IMR-90 (cell line): ENCODE measurements around the gene SIPA1L3. TPM values are rescaled to one million over a fixed set of nuclear protein-coding genes. Genes with fewer than 3 reads are reported as not detected.

Experiments
- ATAC-seq: fragments of 200-7000 bp; cut with Tn5 transposase; 2 replicates; pipeline ENCODE4 v1.9.1; 2020; ENCODE audit warnings: low read depth, mild to moderate bottlenecking, moderate library complexity
- BruUV-seq: library from RNA; stranded (reverse); fragments of 400-500 nt; replicated peaks from 2 replicates; lab custom pipeline; 2021; lab: Mats Ljungman, UMichigan
- CTCF ChIA-PET: fragments of 300-600 bp; formaldehyde crosslinking; extraction: SDS; loops from one replicate; lab custom pipeline; 2021; ENCODE audit warnings: antibody characterized with exemption; lab: Yijun Ruan, JAX
- POLR2A ChIA-PET: fragments of 300-600 bp; sonication (Branson Sonifier 250); formaldehyde crosslinking; loops from one replicate; lab custom pipeline; 2022; ENCODE audit warnings: antibody characterized with exemption; ENCODE audit not compliant: unreplicated experiment; lab: Charles Lee
- DNase-seq: peaks from one replicate; pipeline ENCODE4 v3.0.0; 2013
- H2AFZ ChIP-seq: replicated peaks from 2 replicates; pipeline ENCODE3; 2013; ENCODE audit warnings: low read length, mild to moderate bottlenecking; ENCODE audit not compliant: poor library complexity
- H2AK5ac ChIP-seq: 2 replicates; pipeline ENCODE4 v1.6.1; 2013; ENCODE audit warnings: low read depth, low read length, inconsistent platforms
- H2AK9ac ChIP-seq: replicated peaks from 2 replicates; pipeline ENCODE3; 2013; ENCODE audit warnings: mild to moderate bottlenecking, low read depth, low read length, moderate library complexity; ENCODE audit not compliant: poor library complexity
- H2BK120ac ChIP-seq: 2 replicates; pipeline ENCODE4 v1.6.1; 2013; ENCODE audit warnings: low read depth, low read length, inconsistent platforms
- H2BK15ac ChIP-seq: 3 replicates; pipeline ENCODE4 v1.6.1; 2013; ENCODE audit warnings: low read depth, low read length, inconsistent platforms
- H2BK20ac ChIP-seq: 2 replicates; pipeline ENCODE4 v1.6.1; 2013; ENCODE audit warnings: low read depth, mild to moderate bottlenecking, inconsistent platforms, low read length, moderate library complexity
- H2BK5ac ChIP-seq: 2 replicates; pipeline ENCODE4 v1.6.1; 2013; ENCODE audit warnings: mild to moderate bottlenecking, low read depth, low read length, inconsistent platforms; ENCODE audit not compliant: poor library complexity, severe bottlenecking
- H3K14ac ChIP-seq: replicated peaks from 2 replicates; pipeline ENCODE4 v1.6.1; 2013; ENCODE audit warnings: low read depth, low read length, inconsistent platforms
- H3K18ac ChIP-seq: 2 replicates; pipeline ENCODE4 v1.6.1; 2013; ENCODE audit warnings: low read depth, low read length, control low read depth
- H3K23ac ChIP-seq: 2 replicates; pipeline ENCODE4 v1.6.1; 2013; ENCODE audit warnings: low read depth, low read length, inconsistent platforms
- H3K27ac ChIP-seq: 2 replicates; pipeline ENCODE4 v1.5.1; 2013; ENCODE audit warnings: mild to moderate bottlenecking, control low read depth, low read length; ENCODE audit not compliant: insufficient read depth
- H3K27me3 ChIP-seq: 2 replicates; pipeline ENCODE4 v1.6.1; 2013; ENCODE audit warnings: low read length; ENCODE audit not compliant: control insufficient read depth, insufficient read depth
- H3K36me3 ChIP-seq: 2 replicates; pipeline ENCODE4 v1.6.1; 2013; ENCODE audit warnings: low read length, mixed read lengths; ENCODE audit not compliant: control insufficient read depth, insufficient read depth
- H3K4ac ChIP-seq: 2 replicates; pipeline ENCODE4 v1.6.1; 2013; ENCODE audit warnings: low read depth, low read length, inconsistent platforms
- H3K4me1 ChIP-seq: 2 replicates; pipeline ENCODE4 v1.6.1; 2013; ENCODE audit warnings: low read length, mixed read lengths; ENCODE audit not compliant: control insufficient read depth, insufficient read depth
- H3K4me2 ChIP-seq: 2 replicates; pipeline ENCODE4 v1.6.1; 2013; ENCODE audit warnings: low read depth, mild to moderate bottlenecking, control low read depth, low read length, moderate library complexity
- H3K4me3 ChIP-seq: 2 replicates; pipeline ENCODE4 v1.5.1; 2013; ENCODE audit warnings: low read depth, mild to moderate bottlenecking, control low read depth, low read length, moderate library complexity; ENCODE audit not compliant: insufficient read depth
- H3K56ac ChIP-seq: 2 replicates; pipeline ENCODE4 v1.6.1; 2013; ENCODE audit warnings: low read length, inconsistent platforms; ENCODE audit not compliant: insufficient read depth; ENCODE audit errors: extremely low read depth
- H3K79me1 ChIP-seq, 2 experiments: 2 replicates each; pipeline ENCODE4 v1.6.1; 2013; ENCODE audit warnings: low read length in 2 of 2, inconsistent platforms in 1 of 2, low read depth in 1 of 2
- H3K9ac ChIP-seq: 2 replicates; pipeline ENCODE4 v1.6.1; 2013; ENCODE audit warnings: low read depth, low read length, control low read depth
- H3K9me1 ChIP-seq: 2 replicates; pipeline ENCODE4 v1.6.1; 2013; ENCODE audit warnings: low read length, inconsistent platforms; ENCODE audit not compliant: insufficient read depth
- H3K9me3 ChIP-seq: 2 replicates; pipeline ENCODE4 v1.6.1; 2013; ENCODE audit warnings: low read length; ENCODE audit not compliant: control insufficient read depth, insufficient read depth
- H4K20me1 ChIP-seq: 2 replicates; pipeline ENCODE4 v1.6.1; 2013; ENCODE audit warnings: low read length, inconsistent platforms; ENCODE audit not compliant: insufficient read depth
- H4K5ac ChIP-seq: 2 replicates; pipeline ENCODE4 v1.6.1; 2013; ENCODE audit warnings: mild to moderate bottlenecking, low read depth, low read length, control low read depth
- H4K8ac ChIP-seq, 2 experiments: 2 replicates each; pipeline ENCODE4 v1.6.1; 2013; ENCODE audit warnings: low read depth in 2 of 2, low read length in 2 of 2, control low read depth in 1 of 2, inconsistent platforms in 1 of 2
- H4K91ac ChIP-seq: 2 replicates; pipeline ENCODE4 v1.6.1; 2013; ENCODE audit warnings: low read depth, low read length, inconsistent platforms; ENCODE audit not compliant: insufficient read depth
- BHLHE40 ChIP-seq: fragments of 150-350 bp; IDR thresholded peaks from 2 replicates; pipeline ENCODE4 v1.6.1; 2016; ENCODE audit warnings: mild to moderate bottlenecking, low read depth, low read length
- CHD1 ChIP-seq: IDR thresholded peaks from 2 replicates; pipeline ENCODE4 v1.6.1; 2012; ENCODE audit warnings: low read depth, low read length, improper control_type of control experiment
- MAFK ChIP-seq: IDR thresholded peaks from 2 replicates; pipeline ENCODE4 v1.6.1; 2012; ENCODE audit warnings: low read depth, low read length, improper control_type of control experiment
- MAZ ChIP-seq: IDR thresholded peaks from 2 replicates; pipeline ENCODE4 v1.6.1; 2012; ENCODE audit warnings: low read depth, mild to moderate bottlenecking, low read length, improper control_type of control experiment, moderate library complexity, borderline replicate concordance
- MXI1 ChIP-seq: IDR thresholded peaks from 2 replicates; pipeline ENCODE4 v1.6.1; 2012; ENCODE audit warnings: low read depth, mild to moderate bottlenecking, low read length, moderate library complexity, borderline replicate concordance
- NFE2L2 ChIP-seq: fragments of 150-350 bp; IDR thresholded peaks from 2 replicates; pipeline ENCODE4 v1.6.1; 2016; ENCODE audit warnings: low read depth, mild to moderate bottlenecking, low read length
- POLR2A ChIP-seq: IDR thresholded peaks from 2 replicates; pipeline ENCODE4 v1.6.1; 2012; ENCODE audit warnings: mild to moderate bottlenecking, low read depth, low read length
- RAD21 ChIP-seq: IDR thresholded peaks from 2 replicates; pipeline ENCODE4 v1.6.1; 2012; ENCODE audit warnings: low read length, improper control_type of control experiment
- RFX5 ChIP-seq: IDR thresholded peaks from 2 replicates; pipeline ENCODE4 v1.8.0; 2012; ENCODE audit warnings: low read depth, mild to moderate bottlenecking, low read length, moderate library complexity
- WGBS, 2 experiments: methylation state at CpG; one replicate each; pipeline versions ENCODE4 v1.1.5 to v1.1.7; 2013; ENCODE audit warnings: missing lambda C conversion rate in 2 of 2; ENCODE audit not compliant: insufficient read length in 1 of 2; ENCODE audit errors: extremely low coverage in 2 of 2; 5-methylcytosine and 5-hydroxymethylcytosine counted together
- dilution Hi-C: fragments of 300-500 bp; cut with HindIII; formaldehyde crosslinking; loops from one replicate; pipeline ENCODE4 v1.14.3; 2018; ENCODE audit warnings: low sequenced_read_pairs; ENCODE audit not compliant: unreplicated experiment
- in situ Hi-C: fragments of 300-500 bp; cut with MboI; formaldehyde crosslinking; loops from 3 replicates; pipeline ENCODE4 v1.14.3; 2019; ENCODE audit warnings: low sequenced_read_pairs, inconsistent platforms, mixed read lengths
- intact Hi-C: fragments of 100-400 bp; cut with micrococcal nuclease; formaldehyde crosslinking; loops from 2 replicates; pipeline ENCODE4 v1.10.0; 2022
- polyA plus RNA-seq, 3 experiments: library from polyadenylated mRNA; depleted of rRNA; stranded (reverse); fragments of >200 nt; gene quantifications; 2 replicates each; pipeline ENCODE4 v1.2.3, GENCODE V29; 2012; ENCODE audit warnings: low replicate concordance in 1 of 3
- total RNA-seq: library from RNA; depleted of rRNA; stranded (reverse); fragments of >200 nt; gene quantifications from 2 replicates; pipeline ENCODE4 v1.2.3, GENCODE V29; 2012
- TF ChIP-seq, protein P1 (sequence below): fragments of 150-350 bp; IDR thresholded peaks from 2 replicates; pipeline ENCODE4 v1.6.1; 2017; ENCODE audit warnings: mild to moderate bottlenecking, antibody characterized with exemption, low read length, low read depth

The SIPA1L3 gene
- total and polyA plus RNA-seq, 2 of the 4 experiments (the other 2 are of a cell fraction), result 4.1 to 9.4 TPM

DNA sequence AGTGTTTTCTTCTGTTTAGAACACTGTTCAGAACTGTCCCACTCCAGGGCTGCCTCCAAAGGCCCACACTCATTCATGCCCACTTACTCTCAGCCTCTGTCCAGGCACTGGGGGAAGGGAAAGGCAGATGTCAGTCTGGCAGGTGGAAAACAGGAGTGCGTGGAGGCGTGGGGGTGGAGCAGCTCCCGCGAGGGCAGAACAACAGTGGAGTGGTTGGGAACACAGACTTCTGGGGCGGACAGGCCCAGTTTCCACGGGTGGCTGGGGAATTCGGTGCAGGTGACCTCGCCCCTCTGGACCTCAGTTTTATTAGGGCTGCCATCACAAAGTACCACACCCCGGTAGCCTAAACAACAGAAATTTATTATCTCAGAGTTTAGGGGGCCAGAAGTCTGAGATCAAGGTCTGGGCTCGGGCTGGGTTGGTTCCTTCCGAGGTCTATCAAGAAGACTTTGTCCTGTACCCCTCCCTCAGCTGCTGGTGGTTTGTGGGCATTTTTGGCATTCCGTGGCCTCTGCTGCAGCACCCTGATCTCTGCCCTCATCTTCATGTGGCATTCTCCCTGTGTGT lies 59.7 kb downstream of the SIPA1L3 start:
- peak overlapping the region; percentile 49; the same call in 1 of the 2 replicates for H4K5ac ChIP-seq
- no peak overlapping the region for H3K27ac ChIP-seq
- no peak for DNase-seq
- H2AFZ ChIP-seq, result peak overlapping the region; percentile 70
- POLR2A ChIA-PET, result no interaction called here
- dilution Hi-C loops, result no loop called here
- ATAC-seq, result no peak
- H3K36me3 ChIP-seq, result peaks cover 3% of the 10 kb centered on the region; the same call in 1 of the 2 replicates
- peak overlapping the region; percentile 81 for H2BK5ac ChIP-seq
- H4K20me1 ChIP-seq, result no peaks in the 10 kb centered on the region
- no peak overlapping the region for H3K4me3 ChIP-seq
- H4K91ac ChIP-seq, result peak overlapping the region; percentile 81
- H2BK15ac ChIP-seq, result peak overlapping the region; percentile 83; the same call in 2 of the 3 replicates
- H3K79me1 ChIP-seq, result peaks cover 44 to 78% of the 10 kb centered on the region in 2 experiments
- H3K27me3 ChIP-seq, result no peaks in the 10 kb centered on the region
- no peak overlapping the region; the same call in 1 of the 2 replicates for H3K23ac ChIP-seq
- H3K4me1 ChIP-seq, result peaks cover 23% of the 10 kb centered on the region
- intact Hi-C loops, result no loop called here
- TF ChIP-seq POLR2A (no peak), NFE2L2 (no peak), RFX5 (no peak), MAZ (no peak), MAFK (no peak), CHD1 (no peak), RAD21 (no peak), MXI1 (no peak), BHLHE40 (no peak)
- TF ChIP-seq, protein P1, sequence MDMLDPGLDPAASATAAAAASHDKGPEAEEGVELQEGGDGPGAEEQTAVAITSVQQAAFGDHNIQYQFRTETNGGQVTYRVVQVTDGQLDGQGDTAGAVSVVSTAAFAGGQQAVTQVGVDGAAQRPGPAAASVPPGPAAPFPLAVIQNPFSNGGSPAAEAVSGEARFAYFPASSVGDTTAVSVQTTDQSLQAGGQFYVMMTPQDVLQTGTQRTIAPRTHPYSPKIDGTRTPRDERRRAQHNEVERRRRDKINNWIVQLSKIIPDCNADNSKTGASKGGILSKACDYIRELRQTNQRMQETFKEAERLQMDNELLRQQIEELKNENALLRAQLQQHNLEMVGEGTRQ, result no peak
- H3K4me2 ChIP-seq, result no peak overlapping the region
- peak overlapping the region; percentile 85 for H2BK120ac ChIP-seq
- 90% methylated on average over 2 of the region's 12 CpGs; no CpG with 5 or more reads in 1 of the 2 experiments for WGBS, 2 experiments
- peak overlapping the region; percentile 72 to 73; a peak in 3 of 4 replicates for H4K8ac ChIP-seq
- H2AK5ac ChIP-seq, result peak overlapping the region; percentile 96; the same call in 1 of the 2 replicates
- no peak overlapping the region for H3K9ac ChIP-seq
- H3K9me3 ChIP-seq, result peaks cover 6% of the 10 kb centered on the region
- H2BK20ac ChIP-seq, result peak overlapping the region; percentile 83; the same call in 1 of the 2 replicates
- peak overlapping the region; percentile 91 for H3K14ac ChIP-seq
- in situ Hi-C loops, result no loop called here
- no peak overlapping the region; the same call in 1 of the 2 replicates for H3K18ac ChIP-seq
- no peak overlapping the region for H3K56ac ChIP-seq
- H3K4ac ChIP-seq, result peak overlapping the region; percentile 88
- BruUV-seq, result no TSS peak
- H3K9me1 ChIP-seq, result peaks cover 17% of the 10 kb centered on the region
- H2AK9ac ChIP-seq, result peak overlapping the region; percentile 86
- CTCF ChIA-PET, result no interaction called here
